Activated CD8-positive, alpha-beta memory T cell treated with anti-CD3 and anti-CD28 coated beads for 24 hours (primary cell): ENCODE measurements around the gene FLNC.

Experiments
- DNase-seq: peaks from one replicate; pipeline ENCODE4 v3.0.0-alpha.2; 2020

The FLNC gene

DNA sequence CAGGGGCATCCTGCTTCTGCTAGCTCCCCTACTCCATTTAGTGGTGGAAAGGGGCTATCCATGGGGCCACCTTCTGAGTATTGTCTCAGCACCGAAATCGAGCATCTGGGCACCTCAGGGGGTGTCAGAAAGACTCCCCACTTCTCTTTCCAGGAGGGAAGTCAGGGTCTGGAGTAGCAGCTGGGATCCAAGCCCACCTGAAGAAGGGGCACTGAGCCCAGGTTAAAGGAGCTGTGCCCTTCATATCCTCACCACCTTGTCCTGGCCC, 2.6 kb downstream of the FLNC start:
- no peak for DNase-seq

DNA sequence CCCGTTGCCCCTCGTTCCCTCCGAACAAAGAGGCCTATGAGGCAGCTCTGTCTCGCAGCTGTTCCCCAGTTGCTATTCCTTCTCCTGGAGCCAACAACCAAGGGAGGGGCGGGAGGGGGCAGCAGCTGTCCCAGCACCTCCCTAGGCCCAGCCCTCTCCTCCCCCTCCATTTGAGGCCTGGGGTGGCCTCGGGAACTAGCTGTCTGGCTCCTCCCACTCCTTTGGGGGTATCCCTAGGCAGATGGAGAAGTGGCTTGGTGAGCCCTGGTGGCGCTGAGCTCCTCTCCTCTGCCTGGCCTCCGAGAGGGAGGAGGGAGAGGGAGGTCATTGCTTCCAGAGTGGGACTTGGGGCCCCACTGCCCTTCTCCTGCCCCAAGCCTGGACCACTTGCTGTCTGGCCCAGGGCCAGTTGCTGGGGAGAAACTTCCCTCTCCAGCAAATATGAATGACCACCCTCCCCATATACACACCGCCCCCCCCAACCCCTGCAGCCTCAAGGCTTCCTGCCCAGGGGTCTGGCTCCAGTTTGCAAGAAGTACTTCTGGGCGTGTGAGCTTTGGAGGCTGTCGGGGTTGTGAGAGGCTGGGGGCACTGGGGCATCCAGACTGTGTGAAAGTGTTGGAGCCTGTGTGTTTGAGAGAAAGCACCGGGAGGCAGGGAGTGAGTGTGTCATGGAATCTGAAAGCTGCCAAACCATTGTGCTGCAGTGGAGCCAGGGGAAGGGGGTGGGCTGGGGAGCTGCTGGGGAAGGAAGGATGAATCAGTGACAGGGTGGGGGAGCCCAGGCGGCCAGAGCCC, 3.1 kb downstream of the FLNC start:
- DNase-seq, result no peak

- DNase-seq, result no peak
Measured at GRCh38 chr7:128833946-128834325, 3.7 kb downstream of the FLNC start.

GRCh38 chr7:128835231-128835751, 5.1 kb downstream of the FLNC start:
- no peak for DNase-seq

- DNase-seq, result no peak
Measured at GRCh38 chr7:128835790-128836641, 5.8 kb downstream of the FLNC start.

DNA sequence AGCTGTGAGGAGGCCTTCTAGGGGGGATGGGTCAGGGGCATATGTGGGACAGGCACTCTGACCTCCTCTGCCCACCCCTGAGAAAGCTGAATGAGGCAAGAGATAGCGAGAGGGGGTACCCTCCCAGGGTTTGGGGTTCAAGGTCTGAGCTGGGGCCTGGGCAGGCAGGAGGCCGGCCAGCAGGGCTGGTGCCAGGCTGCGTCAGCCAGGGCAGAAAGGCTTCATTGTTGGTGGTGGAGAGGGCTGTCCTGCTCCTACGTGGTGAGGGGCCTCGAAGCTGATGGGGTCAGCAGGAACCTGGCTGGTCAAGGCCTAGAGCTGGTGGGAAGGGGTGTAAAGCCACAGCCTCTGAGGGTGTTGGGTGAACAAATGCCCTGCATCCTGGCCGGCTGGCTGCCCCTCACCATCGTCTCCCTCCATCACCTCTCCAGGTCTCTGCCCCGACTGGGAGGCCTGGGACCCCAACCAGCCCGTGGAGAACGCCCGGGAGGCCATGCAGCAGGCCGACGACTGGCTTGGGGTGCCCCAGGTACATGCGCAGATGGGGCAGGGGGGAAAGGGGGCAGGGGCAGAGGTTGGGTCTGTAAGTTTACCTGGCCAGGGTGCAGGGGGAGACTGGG, 6.6 kb downstream of the FLNC start:
- no peak for DNase-seq

DNA sequence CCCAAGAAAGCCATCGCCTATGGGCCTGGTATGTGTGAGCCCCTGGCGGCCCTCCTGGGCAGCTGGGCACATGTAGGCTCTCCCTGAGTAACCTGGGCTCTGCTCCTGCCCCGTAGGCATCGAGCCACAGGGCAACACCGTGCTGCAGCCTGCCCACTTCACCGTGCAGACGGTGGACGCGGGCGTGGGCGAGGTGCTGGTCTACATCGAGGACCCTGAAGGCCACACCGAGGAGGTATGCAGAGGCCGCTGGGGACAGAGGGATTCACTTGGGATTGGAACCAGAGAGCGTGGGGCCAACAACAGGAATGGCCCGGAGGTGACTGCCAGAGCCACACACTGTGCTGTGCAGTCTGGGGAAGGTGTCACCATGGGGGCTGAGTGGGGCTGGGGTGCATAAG, 7.3 kb downstream of the FLNC start:
- no peak for DNase-seq

DNA sequence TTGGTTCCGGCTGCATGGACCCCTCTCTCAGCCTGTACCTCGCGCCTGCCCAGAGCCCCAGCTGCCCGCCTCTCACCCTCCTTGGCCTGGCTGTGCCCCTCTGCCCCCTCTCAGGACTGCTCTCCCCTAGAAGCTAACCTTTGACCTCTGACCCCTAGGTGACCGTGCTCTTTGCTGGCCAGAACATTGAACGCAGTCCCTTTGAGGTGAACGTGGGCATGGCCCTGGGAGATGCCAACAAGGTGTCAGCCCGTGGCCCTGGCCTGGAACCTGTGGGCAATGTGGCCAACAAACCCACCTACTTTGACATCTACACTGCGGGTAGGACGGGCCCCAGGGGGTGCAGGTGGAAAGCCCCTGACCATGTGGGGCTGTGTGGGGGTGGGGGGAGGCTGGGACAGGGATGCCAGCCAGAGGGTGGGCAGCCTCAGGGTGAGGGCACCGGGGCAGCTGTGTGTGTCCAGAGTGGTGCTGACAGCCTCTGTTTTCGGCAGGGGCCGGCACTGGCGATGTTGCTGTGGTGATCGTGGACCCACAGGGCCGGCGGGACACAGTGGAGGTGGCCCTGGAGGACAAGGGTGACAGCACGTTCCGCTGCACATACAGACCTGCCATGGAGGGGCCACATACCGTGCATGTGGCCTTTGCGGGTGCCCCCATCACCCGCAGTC, 8.0 kb downstream of the FLNC start:
- DNase-seq, result no peak

GRCh38 chr7:128838981-128839731, 8.9 kb downstream of the FLNC start:
- DNase-seq, result no peak

DNA sequence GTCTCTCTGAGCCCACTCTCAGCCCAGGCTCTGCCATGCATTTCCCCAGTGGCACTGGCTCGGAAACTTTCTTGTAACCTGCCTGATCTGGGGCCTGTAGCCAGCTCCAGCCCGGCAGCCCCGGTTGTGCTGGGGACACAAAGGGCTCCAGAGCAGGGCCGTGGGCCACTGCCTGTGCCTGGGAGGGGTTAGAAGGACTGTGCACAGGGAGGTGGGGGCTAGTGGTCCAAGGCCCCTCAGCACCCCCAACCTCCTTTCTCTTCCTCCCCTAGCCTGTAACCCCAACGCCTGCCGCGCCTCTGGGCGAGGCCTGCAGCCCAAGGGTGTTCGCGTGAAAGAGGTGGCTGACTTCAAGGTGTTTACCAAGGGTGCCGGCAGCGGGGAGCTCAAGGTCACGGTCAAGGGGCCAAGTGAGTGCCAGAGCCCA, 9.6 kb downstream of the FLNC start:
- DNase-seq, result no peak

- no peak for DNase-seq
Measured at GRCh38 chr7:128840326-128841170, 10.3 kb downstream of the FLNC start.

DNA sequence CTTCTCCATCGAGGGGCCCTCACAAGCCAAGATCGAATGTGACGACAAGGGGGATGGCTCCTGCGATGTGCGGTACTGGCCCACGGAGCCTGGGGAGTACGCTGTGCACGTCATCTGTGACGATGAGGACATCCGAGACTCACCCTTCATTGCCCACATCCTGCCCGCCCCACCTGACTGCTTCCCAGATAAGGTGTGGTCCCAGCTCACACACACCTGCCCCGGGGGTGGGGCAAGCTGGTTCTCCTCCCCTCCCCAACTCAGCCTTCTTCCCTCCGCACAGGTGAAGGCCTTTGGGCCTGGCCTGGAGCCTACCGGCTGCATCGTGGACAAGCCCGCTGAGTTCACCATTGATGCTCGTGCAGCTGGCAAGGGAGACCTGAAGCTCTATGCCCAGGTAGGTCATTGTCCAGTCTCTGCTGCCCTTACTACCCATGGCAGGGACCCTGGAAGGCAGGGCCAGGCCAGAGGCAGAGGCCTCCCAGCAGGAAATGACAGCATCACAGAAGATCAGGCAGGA, 11.0 kb downstream of the FLNC start:
- no peak for DNase-seq

DNA sequence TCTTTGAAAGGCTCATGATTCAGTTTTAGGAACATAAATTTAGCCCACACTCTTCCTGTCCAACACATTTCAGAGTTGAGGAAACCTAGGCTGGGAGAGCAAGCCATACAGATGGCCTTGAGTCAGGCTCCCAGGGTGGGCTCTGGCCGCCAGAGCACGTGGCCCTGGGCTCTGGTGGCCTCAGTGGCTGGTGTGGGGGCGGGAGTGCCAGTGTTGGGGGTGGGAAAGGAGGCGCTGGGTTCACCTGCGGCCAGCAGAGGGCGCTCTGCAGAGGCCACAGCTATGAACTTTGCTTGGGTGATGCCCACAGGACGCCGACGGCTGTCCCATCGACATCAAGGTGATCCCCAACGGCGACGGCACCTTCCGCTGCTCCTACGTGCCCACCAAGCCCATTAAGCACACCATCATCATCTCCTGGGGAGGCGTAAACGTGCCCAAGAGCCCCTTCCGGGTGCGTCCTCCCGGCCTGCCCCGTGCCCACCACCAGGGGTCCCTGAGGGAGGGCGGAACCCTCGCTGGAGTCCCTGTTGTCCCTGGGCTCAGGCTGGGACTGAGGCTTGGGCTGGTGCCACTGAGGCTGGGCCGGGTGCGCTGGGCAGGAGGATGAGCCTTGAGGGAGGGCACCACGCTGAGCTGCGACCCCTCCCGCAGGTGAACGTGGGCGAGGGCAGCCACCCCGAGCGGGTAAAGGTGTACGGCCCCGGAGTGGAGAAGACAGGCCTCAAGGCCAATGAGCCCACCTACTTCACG, 11.9 kb downstream of the FLNC start:
- peak; percentile 81 for DNase-seq

GRCh38 chr7:128842674-128843641, 12.8 kb downstream of the FLNC start:
- no peak for DNase-seq

DNA sequence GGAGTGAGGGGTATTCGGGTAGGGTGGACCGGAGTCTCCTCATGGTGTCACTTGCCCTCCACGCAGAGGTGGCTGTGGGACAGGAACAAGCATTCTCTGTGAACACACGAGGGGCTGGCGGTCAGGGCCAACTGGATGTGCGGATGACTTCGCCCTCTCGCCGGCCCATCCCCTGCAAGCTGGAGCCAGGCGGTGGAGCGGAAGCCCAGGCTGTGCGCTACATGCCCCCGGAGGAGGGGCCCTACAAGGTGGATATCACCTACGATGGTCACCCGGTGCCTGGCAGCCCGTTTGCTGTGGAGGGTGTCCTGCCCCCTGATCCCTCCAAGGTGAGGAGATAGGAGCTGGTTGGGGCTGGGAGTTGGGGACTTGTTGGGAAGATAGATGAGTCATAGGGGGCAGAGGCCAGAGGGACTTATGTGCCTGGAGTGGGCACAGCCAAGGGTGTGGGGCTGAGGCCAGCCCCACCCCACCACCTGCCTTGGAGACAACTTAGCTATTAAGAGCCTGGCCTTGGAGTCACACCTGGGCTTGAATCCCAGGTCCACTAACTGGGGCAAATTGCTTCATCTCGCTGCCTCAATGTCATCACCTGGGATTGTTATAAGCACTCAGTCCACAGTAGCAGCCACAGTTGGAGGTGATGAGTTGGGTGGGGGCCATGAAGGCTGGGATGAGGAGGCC, 13.9 kb downstream of the FLNC start:
- DNase-seq, result no peak

- DNase-seq, result no peak
Measured at GRCh38 chr7:128844777-128845311, 14.6 kb downstream of the FLNC start.

- DNase-seq, result no peak
Measured at GRCh38 chr7:128845475-128845874, 15.3 kb downstream of the FLNC start.

DNA sequence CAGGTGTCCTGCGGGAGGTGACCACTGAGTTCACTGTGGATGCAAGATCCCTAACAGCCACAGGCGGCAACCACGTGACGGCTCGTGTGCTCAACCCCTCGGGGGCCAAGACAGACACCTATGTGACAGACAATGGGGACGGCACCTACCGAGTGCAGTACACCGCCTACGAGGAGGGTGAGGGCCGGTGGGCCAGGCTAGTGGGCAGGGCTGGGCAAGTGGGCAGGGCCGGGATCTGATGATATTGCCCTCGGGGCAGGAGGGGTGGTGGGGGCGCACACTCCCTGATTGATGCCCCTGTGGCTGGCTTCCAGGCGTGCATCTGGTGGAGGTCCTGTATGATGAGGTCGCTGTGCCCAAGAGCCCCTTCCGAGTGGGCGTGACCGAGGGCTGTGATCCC, 15.8 kb downstream of the FLNC start:
- no peak for DNase-seq
